Thymus (tissue), 11 donors: ENCODE measurements around the gene GSC. TPM values are rescaled to one million over a fixed set of nuclear protein-coding genes. Genes with fewer than 3 reads are reported as not detected.

Experiments
- DNase-seq, 9 donors: peaks; one replicate each; pipeline ENCODE4 v3.0.0-alpha.2; 2013; ENCODE audit warnings: low spot score in 9 of 9, low read depth in 6 of 9, missing footprints in 1 of 9
- H3K27ac ChIP-seq, 2 donors: one replicate each; pipeline ENCODE4 v1.5.1; 2013; ENCODE audit warnings: control low read depth in 1 of 2, low read depth in 1 of 2, low read length in 1 of 2, mild to moderate bottlenecking in 1 of 2, moderate library complexity in 1 of 2
- H3K27me3 ChIP-seq, 2 donors: one replicate each; pipeline ENCODE4 v1.5.1; 2013; ENCODE audit warnings: low read length in 1 of 2; ENCODE audit not compliant: control insufficient read depth in 2 of 2, insufficient read depth in 1 of 2
- H3K36me3 ChIP-seq, 2 donors: one replicate each; pipeline ENCODE4 v1.5.1; 2013; ENCODE audit warnings: low read length in 1 of 2, mild to moderate bottlenecking in 1 of 2, moderate library complexity in 1 of 2; ENCODE audit not compliant: control insufficient read depth in 2 of 2, insufficient read depth in 2 of 2
- H3K4me1 ChIP-seq, 2 donors: one replicate each; pipeline ENCODE4 v1.5.1; 2013; ENCODE audit warnings: low read length in 2 of 2; ENCODE audit not compliant: control insufficient read depth in 2 of 2, insufficient read depth in 2 of 2
- H3K4me3 ChIP-seq, 2 donors: one replicate each; pipeline ENCODE4 v1.5.1; 2013; ENCODE audit warnings: low read length in 2 of 2, control low read depth in 1 of 2, mild to moderate bottlenecking in 1 of 2
- H3K9me3 ChIP-seq, 2 donors: one replicate each; pipeline ENCODE4 v1.5.1; 2013; ENCODE audit warnings: low read length in 1 of 2, mild to moderate bottlenecking in 1 of 2; ENCODE audit not compliant: control insufficient read depth in 2 of 2, insufficient read depth in 1 of 2
- WGBS: extraction: QIAGEN DNeasy Blood & Tissue Kit; methylation state at CpG from one replicate; pipeline ENCODE4 v1.1.7; 2013; 5-methylcytosine and 5-hydroxymethylcytosine counted together
- polyA plus RNA-seq: library from polyadenylated mRNA; stranded (reverse); fragments of 200-250 nt; gene quantifications from one replicate; pipeline ENCODE4 v1.2.3, GENCODE V29; 2013
- total RNA-seq: library from RNA; stranded (reverse); fragments of 120-200 nt; gene quantifications from one replicate; pipeline ENCODE4 v1.2.4, GENCODE V29; 2013
- donor health status: healthy.

The GSC gene
- total and polyA plus RNA-seq, 2 donors, result 0.27 to 0.52 TPM

GRCh38 chr14:94768141-94768520 lies 1.8 kb downstream of the GSC start:
- H3K27me3 ChIP-seq, result peaks cover 81 to 96% of the 10 kb centered on the region in 2 donors
- no peak overlapping the region for H3K27ac ChIP-seq
- no peak for DNase-seq
- no peak overlapping the region for H3K4me3 ChIP-seq
- peaks cover 1 to 5% of the 10 kb centered on the region in 2 donors for H3K9me3 ChIP-seq
- peaks cover 5 to 6% of the 10 kb centered on the region in 2 donors for H3K4me1 ChIP-seq
- no peaks in the 10 kb centered on the region for H3K36me3 ChIP-seq
- WGBS, result 4% methylated on average over 26 of the region's 26 CpGs

- H3K27ac ChIP-seq, result no peak overlapping the region
- no peak overlapping the region for H3K4me3 ChIP-seq
- H3K4me1 ChIP-seq, result peaks cover 5 to 6% of the 10 kb centered on the region in 2 donors
- H3K9me3 ChIP-seq, result peaks cover 1 to 5% of the 10 kb centered on the region in 2 donors
- WGBS, result 10% methylated on average over 27 of the region's 27 CpGs
- H3K27me3 ChIP-seq, result peaks cover 74 to 95% of the 10 kb centered on the region in 2 donors
- no peak for DNase-seq
- no peaks in the 10 kb centered on the region for H3K36me3 ChIP-seq
Measured at GRCh38 chr14:94767321-94767878, 2.5 kb downstream of the GSC start.

GRCh38 chr14:94764573-94764972 lies 5.3 kb downstream of the GSC start:
- no peak overlapping the region for H3K4me3 ChIP-seq
- no peak for DNase-seq
- H3K4me1 ChIP-seq, result peaks cover 5 to 6% of the 10 kb centered on the region in 2 donors
- 62% methylated on average over 7 of the region's 7 CpGs for WGBS
- H3K36me3 ChIP-seq, result no peaks in the 10 kb centered on the region
- no peak overlapping the region for H3K27ac ChIP-seq
- peaks cover 47 to 75% of the 10 kb centered on the region in 2 donors for H3K27me3 ChIP-seq
- no peaks in the 10 kb centered on the region for H3K9me3 ChIP-seq

GRCh38 chr14:94762431-94762830 lies 7.5 kb downstream of the GSC start:
- Histone ChIP-seq H3K27ac (no peak overlapping the region), H3K4me3 (no peak overlapping the region), H3K36me3 (no peaks in the 10 kb centered on the region), H3K9me3 (no peaks in the 10 kb centered on the region), H3K27me3 (peaks cover 25 to 54% of the 10 kb centered on the region in 2 donors), H3K4me1 (no peaks in the 10 kb centered on the region)
- 89% methylated on average over 7 of the region's 7 CpGs for WGBS
- no peak for DNase-seq

GRCh38 chr14:94761997-94762377 lies 7.9 kb downstream of the GSC start:
- WGBS, result 70% methylated on average over 10 of the region's 10 CpGs
- no peak for DNase-seq
- Histone ChIP-seq H3K9me3 (no peaks in the 10 kb centered on the region), H3K27ac (no peak overlapping the region), H3K4me3 (no peak overlapping the region), H3K27me3 (peaks cover 21 to 50% of the 10 kb centered on the region in 2 donors), H3K36me3 (no peaks in the 10 kb centered on the region), H3K4me1 (no peaks in the 10 kb centered on the region)

GRCh38 chr14:94761348-94761996 lies 8.4 kb downstream of the GSC start:
- no peaks in the 10 kb centered on the region for H3K4me1 ChIP-seq
- 86% methylated on average over 12 of the region's 12 CpGs for WGBS
- no peak overlapping the region for H3K4me3 ChIP-seq
- DNase-seq, result no peak
- peaks cover 16 to 44% of the 10 kb centered on the region in 2 donors for H3K27me3 ChIP-seq
- H3K9me3 ChIP-seq, result no peaks in the 10 kb centered on the region
- no peak overlapping the region for H3K27ac ChIP-seq
- no peaks in the 10 kb centered on the region for H3K36me3 ChIP-seq

- no peak overlapping the region for H3K27ac ChIP-seq
- no peaks in the 10 kb centered on the region for H3K36me3 ChIP-seq
- no peak overlapping the region for H3K4me3 ChIP-seq
- 59% methylated on average over 3 of the region's 3 CpGs for WGBS
- peaks cover 0 to 4% of the 10 kb centered on the region in 2 donors for H3K27me3 ChIP-seq
- no peaks in the 10 kb centered on the region for H3K9me3 ChIP-seq
- no peaks in the 10 kb centered on the region for H3K4me1 ChIP-seq
- DNase-seq, result no peak
Measured at GRCh38 chr14:94756310-94756882, 13.5 kb downstream of the GSC start.

- H3K4me3 ChIP-seq, result no peak overlapping the region
- no peaks in the 10 kb centered on the region for H3K4me1 ChIP-seq
- no peaks in the 10 kb centered on the region for H3K27me3 ChIP-seq
- 83% methylated on average over 6 of the region's 6 CpGs for WGBS
- no peaks in the 10 kb centered on the region for H3K9me3 ChIP-seq
- H3K27ac ChIP-seq, result no peak overlapping the region
- no peaks in the 10 kb centered on the region for H3K36me3 ChIP-seq
- DNase-seq, result no peak
Measured at GRCh38 chr14:94754391-94754942, 15.4 kb downstream of the GSC start.
